Testis (tissue), 2 donors: ENCODE data around the gene XRCC2.

Experiments
- CTCF ChIP-seq, 3 experiments: fragments of 450-650 bp in 2 of 3; fragments of 200-600 bp in 1 of 3; sonication (generic) in 1 of 3; IDR thresholded peaks; one replicate each; pipeline ENCODE4 v1.5.1; 2016 to 2019; ENCODE audit warnings: antibody characterized with exemption in 3 of 3, mild to moderate bottlenecking in 2 of 3, moderate library complexity in 1 of 3
- POLR2A ChIP-seq: fragments of 450-650 bp; IDR thresholded peaks from one replicate; pipeline ENCODE4 v1.6.1; 2017; ENCODE audit warnings: antibody characterized with exemption, mild to moderate bottlenecking, moderate library complexity

- TF ChIP-seq CTCF (IDR thresholded peaks at IDR 0.05) (no peak), POLR2A (no peak)
Observed at GRCh38 chr7:152636441-152636840, 39.5 kb downstream of the XRCC2 start.
